ENCODE data around the gene TRPM2. TPM values are rescaled to one million over a fixed set of nuclear protein-coding genes. Genes with fewer than 3 reads are reported as not detected.

The TRPM2 gene
- total RNA-seq, 1 donor = 3.5 TPM

GRCh38 chr21:44438531-44439210 is 85.2 kb downstream of the TRPM2 start:
- no peak for DNase-seq (ENCODE audit: low read depth in 2 of 3, low spot score in 2 of 3)

GRCh38 chr21:44439211-44439600 is 85.8 kb downstream of the TRPM2 start:
- DNase-seq (ENCODE audit: low read depth in 2 of 3, low spot score in 2 of 3) = no peak

GRCh38 chr21:44440241-44441040 is 87.0 kb downstream of the TRPM2 start:
- no peak for DNase-seq (ENCODE audit: low read depth in 2 of 3, low spot score in 2 of 3)

GRCh38 chr21:44441041-44441400 is 87.6 kb downstream of the TRPM2 start:
- no peak for DNase-seq (ENCODE audit: low read depth in 2 of 3, low spot score in 2 of 3)

- DNase-seq (ENCODE audit: low read depth in 2 of 3, low spot score in 2 of 3) = no peak
These were observed 88.3 kb downstream of the TRPM2 start for GRCh38 chr21:44441581-44442265.

- DNase-seq (ENCODE audit: low read depth in 2 of 3, low spot score in 2 of 3) = no peak
These were observed 89.1 kb downstream of the TRPM2 start for GRCh38 chr21:44442266-44443125.

GRCh38 chr21:44443291-44443890 is 90.0 kb downstream of the TRPM2 start:
- DNase-seq (ENCODE audit: low read depth in 2 of 3, low spot score in 2 of 3) = no peak

GRCh38 chr21:44443891-44444285 is 90.5 kb downstream of the TRPM2 start:
- no peak for DNase-seq (ENCODE audit: low read depth in 2 of 3, low spot score in 2 of 3)

GRCh38 chr21:44444286-44444931 is 91.0 kb downstream of the TRPM2 start:
- no peak for DNase-seq (ENCODE audit: low read depth in 2 of 3, low spot score in 2 of 3)

- no peak for DNase-seq (ENCODE audit: low read depth in 2 of 3, low spot score in 2 of 3)
These were observed 91.9 kb downstream of the TRPM2 start for GRCh38 chr21:44445145-44445812.

- DNase-seq (ENCODE audit: low read depth in 2 of 3, low spot score in 2 of 3) = no peak
These were observed 95.3 kb downstream of the TRPM2 start for GRCh38 chr21:44448651-44449131.

- peak in 1 of 3 donors; percentile 22 for DNase-seq (ENCODE audit: low read depth in 2 of 3, low spot score in 2 of 3)
These were observed 96.3 kb downstream of the TRPM2 start for GRCh38 chr21:44449473-44450363.

GRCh38 chr21:44450402-44450801 is 97.0 kb downstream of the TRPM2 start:
- DNase-seq (ENCODE audit: low read depth in 2 of 3, low spot score in 2 of 3) = no peak

GRCh38 chr21:44450999-44451398 is 97.6 kb downstream of the TRPM2 start:
- no peak for DNase-seq (ENCODE audit: low read depth in 2 of 3, low spot score in 2 of 3)

- DNase-seq (ENCODE audit: low read depth in 2 of 3, low spot score in 2 of 3) = no peak
These were observed 99.7 kb downstream of the TRPM2 start for GRCh38 chr21:44453120-44453519.

GRCh38 chr21:44454058-44454457 is 100.6 kb downstream of the TRPM2 start:
- no peak for DNase-seq (ENCODE audit: low read depth in 2 of 3, low spot score in 2 of 3)

GRCh38 chr21:44454747-44455523 is 101.5 kb downstream of the TRPM2 start, which contains the start of gene LRRC3:
Gene LRRC3, plus strand, starts transcription at chr21:44455510. Its CDS starts 1,135 bp downstream, at chr21:44456645.
- peak; percentile 75 to 93 (median 93) for DNase-seq (ENCODE audit: low read depth in 2 of 3, low spot score in 2 of 3)
